Ovary (tissue), 3 donors: Measurements from ENCODE around the gene SGMS1.

ENCODE experiments used
- CTCF ChIP-seq, 3 donors: fragments of 450-650 bp in 2 of 3; fragments of 200-600 bp in 1 of 3; IDR thresholded peaks; one replicate each; pipeline versions ENCODE4 v1.5.1 to v1.8.0; 2016 to 2022; ENCODE audit warnings: antibody characterized with exemption in 3 of 3, mild to moderate bottlenecking in 1 of 3
- EP300 ChIP-seq: sonication (generic); formaldehyde crosslinking; IDR thresholded peaks from one replicate; pipeline ENCODE4 v1.6.1; 2017; ENCODE audit warnings: antibody characterized with exemption
- donor health status: DM: no; HTN: no; CAD: no.

DNA sequence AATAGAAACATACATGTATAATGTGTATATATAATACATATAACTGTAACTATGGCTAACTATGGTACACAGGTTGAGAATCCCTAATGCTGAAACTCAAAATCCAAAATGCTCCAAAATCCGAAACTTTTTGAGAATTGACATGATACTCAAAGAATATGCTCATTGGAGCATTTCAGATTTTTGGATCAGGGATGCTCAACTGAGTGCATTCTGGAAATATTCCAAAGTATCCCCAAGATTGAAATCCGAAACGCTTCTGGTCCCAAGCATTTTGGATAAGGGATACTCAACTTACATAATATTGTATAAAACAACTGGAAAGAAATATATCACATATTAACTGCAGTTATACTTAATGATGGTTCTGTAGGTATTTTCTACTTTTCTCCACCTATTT lies 278.2 kb downstream of the SGMS1 start:
- TF ChIP-seq CTCF (IDR thresholded peaks at IDR 0.05) (no peak), EP300 (no peak)
